Gastroesophageal sphincter (tissue), 3 donors: Measurements from ENCODE around the gene COL18A1.

Experiments
- CTCF ChIP-seq, 4 experiments: fragments of 200-600 bp in 2 of 4; fragments of 450-650 bp in 2 of 4; sonication (generic) in 1 of 4; IDR thresholded peaks; one replicate each; pipeline ENCODE4 v1.5.1; 2017 to 2019; ENCODE audit warnings: antibody characterized with exemption in 4 of 4, mild to moderate bottlenecking in 2 of 4, moderate library complexity in 2 of 4
- EP300 ChIP-seq: sonication (generic); formaldehyde crosslinking; IDR thresholded peaks from one replicate; pipeline ENCODE4 v1.6.1; 2017; ENCODE audit warnings: antibody characterized with exemption, mild to moderate bottlenecking
- POLR2A ChIP-seq, 2 donors: fragments of 450-650 bp; IDR thresholded peaks; one replicate each; pipeline ENCODE4 v1.6.1; 2017; ENCODE audit warnings: antibody characterized with exemption in 2 of 2, mild to moderate bottlenecking in 2 of 2, moderate library complexity in 1 of 2
- POLR2AphosphoS5 ChIP-seq: sonication (generic); formaldehyde crosslinking; IDR thresholded peaks from one replicate; pipeline ENCODE4 v1.6.1; 2017; ENCODE audit warnings: antibody characterized with exemption

DNA sequence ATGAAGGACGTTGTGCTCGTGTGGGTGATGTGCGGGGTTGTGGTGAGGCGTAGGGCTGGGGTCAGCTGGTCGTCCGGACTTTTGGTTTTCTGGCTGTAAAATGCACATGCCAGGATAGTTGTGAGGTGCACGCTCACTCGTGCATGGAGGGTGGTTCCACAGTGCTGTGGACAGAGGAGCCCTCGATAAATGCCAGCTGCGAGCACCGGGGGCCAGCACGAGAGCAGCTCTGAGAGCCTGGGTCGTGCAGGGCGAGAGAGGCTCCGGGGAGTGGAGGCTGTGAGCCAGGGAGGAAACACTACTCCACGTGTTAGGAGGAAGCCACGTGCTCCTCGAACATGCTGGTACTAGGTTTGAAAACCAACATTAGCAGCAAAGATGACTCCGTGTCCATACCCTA is 39.4 kb downstream of the COL18A1 start:
- TF ChIP-seq CTCF (IDR thresholded peaks at IDR 0.05) (no peak), POLR2AphosphoS5 (no peak), POLR2A (IDR thresholded peaks at IDR 0.05) (no peak), EP300 (no peak)
